Liver (tissue), 3 donors: ENCODE measurements around the gene PCDH15.

Experiments
- ATF3 ChIP-seq: IDR thresholded peaks from 2 replicates; pipeline ENCODE4 v1.6.1; 2016; ENCODE audit warnings: antibody characterized with exemption
- CTCF ChIP-seq: fragments of 150-350 bp; IDR thresholded peaks from 2 replicates; pipeline ENCODE4 v1.5.1; 2017; ENCODE audit warnings: improper control_type of control experiment, low read depth, low read length; ENCODE audit not compliant: missing input control
- EGR1 ChIP-seq, 2 donors: IDR thresholded peaks; 2 replicates each; pipeline ENCODE4 v1.6.1; 2016 to 2018; ENCODE audit warnings: antibody characterized with exemption in 2 of 2, low read depth in 2 of 2
- FOXA2 ChIP-seq: IDR thresholded peaks from 2 replicates; pipeline ENCODE4 v1.6.1; 2016; ENCODE audit warnings: antibody characterized with exemption
- GABPA ChIP-seq, 2 donors: IDR thresholded peaks in 1 of 2; conservative IDR thresholded peaks in 1 of 2; 2 replicates each; pipeline ENCODE4 v1.6.1; 2016; ENCODE audit warnings: antibody characterized with exemption in 2 of 2, mild to moderate bottlenecking in 1 of 2, moderate library complexity in 1 of 2
- JUND ChIP-seq, 2 donors: IDR thresholded peaks; 2 replicates each; pipeline ENCODE4 v1.6.1; 2016; ENCODE audit warnings: antibody characterized with exemption in 2 of 2
- MAX ChIP-seq: IDR thresholded peaks from 2 replicates; pipeline ENCODE4 v1.6.1; 2016; ENCODE audit warnings: antibody characterized with exemption
- RAD21 ChIP-seq, 2 donors: IDR thresholded peaks; 2 replicates each; pipeline ENCODE4 v1.6.1; 2016; ENCODE audit warnings: antibody characterized with exemption in 2 of 2, mild to moderate bottlenecking in 2 of 2
- RXRA ChIP-seq, 2 donors: IDR thresholded peaks; 2 replicates each; pipeline ENCODE4 v1.6.1; 2017 to 2018; ENCODE audit warnings: antibody characterized with exemption in 2 of 2, mild to moderate bottlenecking in 1 of 2
- SP1 ChIP-seq: IDR thresholded peaks from 2 replicates; pipeline ENCODE4 v1.6.1; 2018; ENCODE audit warnings: antibody characterized with exemption, mild to moderate bottlenecking
- ZBTB33 ChIP-seq: IDR thresholded peaks from 2 replicates; pipeline ENCODE4 v1.6.1; 2016; ENCODE audit warnings: antibody characterized with exemption
- donor health status: healthy.
- donor health status: healthy.

- TF ChIP-seq SP1: no peak
- TF ChIP-seq MAX: no peak
- no peak for TF ChIP-seq CTCF
- no peak for TF ChIP-seq EGR1 (IDR thresholded peaks at IDR 0.05; ENCODE audit: low read depth in 2 of 2)
- TF ChIP-seq RAD21 (IDR thresholded peaks at IDR 0.05): no peak
- TF ChIP-seq JUND (IDR thresholded peaks at IDR 0.05): no peak
- TF ChIP-seq ATF3: no peak
- no peak for TF ChIP-seq GABPA (IDR thresholded peaks at IDR 0.05 in 1 of 2, conservative IDR thresholded peaks at IDR 0.05 in 1 of 2)
- no peak for TF ChIP-seq RXRA (IDR thresholded peaks at IDR 0.05)
- TF ChIP-seq ZBTB33: no peak
- no peak for TF ChIP-seq FOXA2
Observed at GRCh38 chr10:54485971-54486370, 315.1 kb downstream of the PCDH15 start.
